ENCODE data around the gene ZNF276.

- no peak for TF ChIP-seq EZH2 (IDR thresholded peaks at IDR 0.05; ENCODE audit: low read length, unreplicated experiment)
- TF ChIP-seq, protein P1, sequence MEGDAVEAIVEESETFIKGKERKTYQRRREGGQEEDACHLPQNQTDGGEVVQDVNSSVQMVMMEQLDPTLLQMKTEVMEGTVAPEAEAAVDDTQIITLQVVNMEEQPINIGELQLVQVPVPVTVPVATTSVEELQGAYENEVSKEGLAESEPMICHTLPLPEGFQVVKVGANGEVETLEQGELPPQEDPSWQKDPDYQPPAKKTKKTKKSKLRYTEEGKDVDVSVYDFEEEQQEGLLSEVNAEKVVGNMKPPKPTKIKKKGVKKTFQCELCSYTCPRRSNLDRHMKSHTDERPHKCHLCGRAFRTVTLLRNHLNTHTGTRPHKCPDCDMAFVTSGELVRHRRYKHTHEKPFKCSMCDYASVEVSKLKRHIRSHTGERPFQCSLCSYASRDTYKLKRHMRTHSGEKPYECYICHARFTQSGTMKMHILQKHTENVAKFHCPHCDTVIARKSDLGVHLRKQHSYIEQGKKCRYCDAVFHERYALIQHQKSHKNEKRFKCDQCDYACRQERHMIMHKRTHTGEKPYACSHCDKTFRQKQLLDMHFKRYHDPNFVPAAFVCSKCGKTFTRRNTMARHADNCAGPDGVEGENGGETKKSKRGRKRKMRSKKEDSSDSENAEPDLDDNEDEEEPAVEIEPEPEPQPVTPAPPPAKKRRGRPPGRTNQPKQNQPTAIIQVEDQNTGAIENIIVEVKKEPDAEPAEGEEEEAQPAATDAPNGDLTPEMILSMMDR (conservative IDR thresholded peaks at IDR 0.05; ENCODE audit: low read depth, low read length), result no peak
- TF ChIP-seq EZH2phosphoT487 (IDR thresholded peaks at IDR 0.05; ENCODE audit: borderline replicate concordance, low read length), result no peak
These were observed 64.3 kb downstream of the ZNF276 start for GRCh38 chr16:89785523-89786155.

Measured in PC-3 (cell line).